Neutrophil (primary cell): ENCODE measurements around the gene ARMH4.

Experiments used
- H3K27ac ChIP-seq: fragments of 200-600 bp; sonication (generic); 2 replicates; pipeline ENCODE4 v1.5.1; 2016; ENCODE audit warnings: mild to moderate bottlenecking, moderate library complexity
- H3K27me3 ChIP-seq: fragments of 200-600 bp; sonication (generic); 2 replicates; pipeline ENCODE4 v1.6.0; 2016; ENCODE audit warnings: mild to moderate bottlenecking
- H3K36me3 ChIP-seq: fragments of 200-600 bp; sonication (generic); 2 replicates; pipeline ENCODE4 v1.5.1; 2017
- H3K4me1 ChIP-seq, 2 experiments: fragments of 200-600 bp in 1 of 2; sonication (generic) in 1 of 2; 1 replicate in 1 of 2; 2 replicates in 1 of 2; pipeline versions ENCODE4 v1.5.1 to v1.6.1; 2013 to 2016; ENCODE audit warnings: low read depth in 1 of 2, low read length in 1 of 2, mild to moderate bottlenecking in 1 of 2, moderate library complexity in 1 of 2; ENCODE audit not compliant: control insufficient read depth in 1 of 2, insufficient read depth in 1 of 2
- H3K4me3 ChIP-seq, 2 experiments: fragments of 200-600 bp in 1 of 2; sonication (generic) in 1 of 2; 1 replicate in 1 of 2; 2 replicates in 1 of 2; pipeline ENCODE4 v1.5.1; 2013 to 2016; ENCODE audit warnings: low read depth in 1 of 2, low read length in 1 of 2, mild to moderate bottlenecking in 1 of 2, moderate library complexity in 1 of 2
- H3K9me3 ChIP-seq: fragments of 200-600 bp; sonication (generic); 2 replicates; pipeline ENCODE4 v1.5.1; 2016
- TF ChIP-seq, protein P1 (sequence below): fragments of 200-600 bp; sonication (generic); IDR thresholded peaks from 2 replicates; pipeline ENCODE4 v1.5.1; 2016; ENCODE audit warnings: antibody characterized with exemption

Gene ARMH4

GRCh38 chr14:58160561-58160960 lies 8.5 kb upstream of the ARMH4 start:
- no peaks in the 10 kb centered on the region for H3K4me1 ChIP-seq
- H3K36me3 ChIP-seq: no peaks in the 10 kb centered on the region
- H3K27ac ChIP-seq: no peak overlapping the region
- TF ChIP-seq, protein P1, sequence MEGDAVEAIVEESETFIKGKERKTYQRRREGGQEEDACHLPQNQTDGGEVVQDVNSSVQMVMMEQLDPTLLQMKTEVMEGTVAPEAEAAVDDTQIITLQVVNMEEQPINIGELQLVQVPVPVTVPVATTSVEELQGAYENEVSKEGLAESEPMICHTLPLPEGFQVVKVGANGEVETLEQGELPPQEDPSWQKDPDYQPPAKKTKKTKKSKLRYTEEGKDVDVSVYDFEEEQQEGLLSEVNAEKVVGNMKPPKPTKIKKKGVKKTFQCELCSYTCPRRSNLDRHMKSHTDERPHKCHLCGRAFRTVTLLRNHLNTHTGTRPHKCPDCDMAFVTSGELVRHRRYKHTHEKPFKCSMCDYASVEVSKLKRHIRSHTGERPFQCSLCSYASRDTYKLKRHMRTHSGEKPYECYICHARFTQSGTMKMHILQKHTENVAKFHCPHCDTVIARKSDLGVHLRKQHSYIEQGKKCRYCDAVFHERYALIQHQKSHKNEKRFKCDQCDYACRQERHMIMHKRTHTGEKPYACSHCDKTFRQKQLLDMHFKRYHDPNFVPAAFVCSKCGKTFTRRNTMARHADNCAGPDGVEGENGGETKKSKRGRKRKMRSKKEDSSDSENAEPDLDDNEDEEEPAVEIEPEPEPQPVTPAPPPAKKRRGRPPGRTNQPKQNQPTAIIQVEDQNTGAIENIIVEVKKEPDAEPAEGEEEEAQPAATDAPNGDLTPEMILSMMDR: no peak
- H3K4me3 ChIP-seq: no peak overlapping the region
- peaks cover 18% of the 10 kb centered on the region for H3K27me3 ChIP-seq
- no peaks in the 10 kb centered on the region for H3K9me3 ChIP-seq

- Histone ChIP-seq H3K36me3 (no peaks in the 10 kb centered on the region), H3K4me3 (peak overlapping the region; percentile 3 to 48), H3K4me1 (peaks cover 10 to 17% of the 10 kb centered on the region in 2 experiments), H3K27ac (no peak overlapping the region), H3K27me3 (peaks cover 87% of the 10 kb centered on the region), H3K9me3 (no peaks in the 10 kb centered on the region)
- TF ChIP-seq, protein P1: no peak
Observed at GRCh38 chr14:58151133-58152013, 640 bp downstream of the ARMH4 start.

GRCh38 chr14:58150243-58150805 lies 1.7 kb downstream of the ARMH4 start:
- no peaks in the 10 kb centered on the region for H3K36me3 ChIP-seq
- no peak overlapping the region for H3K4me3 ChIP-seq
- no peaks in the 10 kb centered on the region for H3K9me3 ChIP-seq
- peaks cover 10 to 17% of the 10 kb centered on the region in 2 experiments for H3K4me1 ChIP-seq
- TF ChIP-seq, protein P1: no peak
- peaks cover 94% of the 10 kb centered on the region for H3K27me3 ChIP-seq
- no peak overlapping the region for H3K27ac ChIP-seq

- H3K27ac ChIP-seq: no peak overlapping the region
- H3K9me3 ChIP-seq: no peaks in the 10 kb centered on the region
- no peaks in the 10 kb centered on the region for H3K36me3 ChIP-seq
- H3K4me3 ChIP-seq: no peak overlapping the region
- TF ChIP-seq, protein P1: no peak
- peaks cover 83% of the 10 kb centered on the region for H3K27me3 ChIP-seq
- peaks cover 10 to 17% of the 10 kb centered on the region in 2 experiments for H3K4me1 ChIP-seq
Observed at GRCh38 chr14:58149196-58149595, 2.8 kb downstream of the ARMH4 start.

DNA sequence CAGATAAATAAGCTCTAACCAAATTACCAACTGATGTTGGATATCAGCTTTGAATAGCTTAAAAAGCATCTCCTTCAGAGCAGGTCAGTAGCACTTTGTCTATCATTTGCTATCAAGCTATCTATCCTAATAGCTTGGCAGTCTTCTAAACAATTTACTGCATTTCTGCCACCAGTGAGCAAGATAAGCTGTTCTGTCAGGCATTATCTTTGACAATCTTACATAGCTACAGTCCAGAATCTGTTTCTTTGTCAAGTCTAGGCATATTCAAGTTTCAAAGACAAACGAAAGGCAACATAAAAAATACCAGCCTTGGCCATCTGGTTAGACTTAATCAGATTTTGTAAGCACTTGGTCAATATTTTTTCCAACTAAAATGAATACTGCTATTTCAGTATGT lies 5.6 kb downstream of the ARMH4 start:
- H3K9me3 ChIP-seq: no peaks in the 10 kb centered on the region
- H3K27me3 ChIP-seq: peaks cover 55% of the 10 kb centered on the region
- TF ChIP-seq, protein P1: no peak
- no peaks in the 10 kb centered on the region for H3K36me3 ChIP-seq
- H3K27ac ChIP-seq: no peak overlapping the region
- H3K4me3 ChIP-seq: no peak overlapping the region
- peaks cover 1 to 2% of the 10 kb centered on the region in 2 experiments for H3K4me1 ChIP-seq
